OCI-LY7 (cell line): ENCODE measurements around the gene ZP4. TPM values are rescaled to one million over a fixed set of nuclear protein-coding genes. Genes with fewer than 3 reads are reported as not detected.

ENCODE experiments used
- Bru-seq: library from RNA; stranded (reverse); fragments of 400-500 nt; gene quantifications from one replicate; lab custom pipeline; 2021; lab: Mats Ljungman, UMichigan
- BruChase-seq, 2 experiments: library from RNA; stranded (reverse); fragments of 400-500 nt; gene quantifications; one replicate each; lab custom pipeline; 2021; lab: Mats Ljungman, UMichigan
- BruUV-seq: library from RNA; stranded (reverse); fragments of 400-500 nt; replicated peaks from 2 replicates; lab custom pipeline; 2021; lab: Mats Ljungman, UMichigan
- CTCF ChIA-PET: fragments of 300-600 bp; sonication (Branson Sonifier 250); formaldehyde crosslinking; loops from one replicate; lab custom pipeline; 2022; ENCODE audit warnings: antibody characterized with exemption; ENCODE audit not compliant: unreplicated experiment; lab: Charles Lee
- POLR2A ChIA-PET: fragments of 300-600 bp; sonication (Branson Sonifier 250); formaldehyde crosslinking; loops from one replicate; lab custom pipeline; 2022; ENCODE audit warnings: antibody characterized with exemption; lab: Charles Lee
- DNase-seq: peaks from one replicate; pipeline ENCODE4 v3.0.0-alpha.2; 2015; ENCODE audit warnings: low spot score
- H2AFZ ChIP-seq: fragments of 200-600 bp; sonication (generic), shearing (Covaris generic); 2 replicates; pipeline ENCODE4 v1.6.1; 2014; ENCODE audit warnings: mild to moderate bottlenecking, antibody characterized with exemption, low read length, moderate library complexity
- H3K27ac ChIP-seq: fragments of 200-600 bp; sonication (generic); 2 replicates; pipeline ENCODE4 v1.5.1; 2014; ENCODE audit warnings: mixed run types, low read depth, mild to moderate bottlenecking, moderate library complexity, low read length, inconsistent platforms; ENCODE audit not compliant: poor library complexity, severe bottlenecking
- H3K36me3 ChIP-seq: fragments of 200-600 bp; sonication (generic); 2 replicates; pipeline ENCODE4 v1.6.1; 2014; ENCODE audit warnings: mild to moderate bottlenecking, antibody characterized with exemption, low read length, moderate library complexity, mixed read lengths; ENCODE audit not compliant: insufficient read depth
- H3K4me1 ChIP-seq: fragments of 200-600 bp; sonication (generic); 2 replicates; pipeline ENCODE4 v1.5.1; 2014; ENCODE audit warnings: mild to moderate bottlenecking, low read length; ENCODE audit not compliant: insufficient read depth, poor library complexity, severe bottlenecking
- H3K4me2 ChIP-seq: fragments of 200-600 bp; sonication (generic); 2 replicates; pipeline ENCODE4 v1.6.1; 2014; ENCODE audit warnings: mild to moderate bottlenecking, low read length
- H3K4me3 ChIP-seq: fragments of 200-600 bp; sonication (generic); 2 replicates; pipeline ENCODE4 v1.5.1; 2014; ENCODE audit warnings: mild to moderate bottlenecking, low read depth, low read length; ENCODE audit not compliant: poor library complexity, severe bottlenecking
- H3K79me2 ChIP-seq: fragments of 200-600 bp; sonication (generic); 2 replicates; pipeline ENCODE4 v1.6.1; 2016; ENCODE audit warnings: low read depth, mild to moderate bottlenecking, low read length, moderate library complexity, mixed read lengths; ENCODE audit not compliant: insufficient read depth
- H3K9me2 ChIP-seq: fragments of 200-600 bp; sonication (generic); 2 replicates; pipeline ENCODE4 v1.6.1; 2016; ENCODE audit warnings: mild to moderate bottlenecking, low read length, mixed read lengths; ENCODE audit not compliant: insufficient read depth
- H3K9me3 ChIP-seq: fragments of 200-600 bp; sonication (generic); 2 replicates; pipeline ENCODE4 v1.6.1; 2014; ENCODE audit warnings: mild to moderate bottlenecking, mixed run types, low read length, mixed read lengths
- H4K20me1 ChIP-seq: fragments of 200-600 bp; sonication (generic); 2 replicates; pipeline ENCODE4 v1.6.1; 2014; ENCODE audit warnings: mild to moderate bottlenecking, antibody characterized with exemption, low read length, moderate library complexity, mixed read lengths; ENCODE audit not compliant: insufficient read depth
- EZH2phosphoT487 ChIP-seq: fragments of 200-600 bp; sonication (generic); IDR thresholded peaks from 2 replicates; pipeline ENCODE4 v1.6.1; 2018; ENCODE audit warnings: low read depth, borderline replicate concordance, mild to moderate bottlenecking, mixed run types, antibody characterized with exemption, low read length, moderate library complexity, mixed read lengths
- intact Hi-C: fragments of 100-400 bp; cut with micrococcal nuclease; formaldehyde crosslinking; loops from one replicate; pipeline ENCODE4 v1.10.0; 2022; ENCODE audit not compliant: unreplicated experiment
- long read RNA-seq: library from polyadenylated mRNA; stranded (forward); transcript quantifications from one replicate; pipeline ENCODE4 v2.0.0, GENCODE V29; 2022
- total RNA-seq, 2 experiments: library from RNA; depleted of rRNA in 1 of 2; stranded (reverse); fragments of >200 nt in 1 of 2; shearing (Covaris generic) in 1 of 2; gene quantifications; 2 replicates each; pipeline ENCODE4 v1.2.3, GENCODE V29; 2014 to 2022
- TF ChIP-seq, protein P1 (sequence below): fragments of 200-600 bp; sonication (generic); conservative IDR thresholded peaks from 2 replicates; pipeline ENCODE4 v1.5.1; 2014; ENCODE audit warnings: mild to moderate bottlenecking, antibody characterized with exemption, low read length, moderate library complexity, mixed read lengths

ZP4 gene, protein sequence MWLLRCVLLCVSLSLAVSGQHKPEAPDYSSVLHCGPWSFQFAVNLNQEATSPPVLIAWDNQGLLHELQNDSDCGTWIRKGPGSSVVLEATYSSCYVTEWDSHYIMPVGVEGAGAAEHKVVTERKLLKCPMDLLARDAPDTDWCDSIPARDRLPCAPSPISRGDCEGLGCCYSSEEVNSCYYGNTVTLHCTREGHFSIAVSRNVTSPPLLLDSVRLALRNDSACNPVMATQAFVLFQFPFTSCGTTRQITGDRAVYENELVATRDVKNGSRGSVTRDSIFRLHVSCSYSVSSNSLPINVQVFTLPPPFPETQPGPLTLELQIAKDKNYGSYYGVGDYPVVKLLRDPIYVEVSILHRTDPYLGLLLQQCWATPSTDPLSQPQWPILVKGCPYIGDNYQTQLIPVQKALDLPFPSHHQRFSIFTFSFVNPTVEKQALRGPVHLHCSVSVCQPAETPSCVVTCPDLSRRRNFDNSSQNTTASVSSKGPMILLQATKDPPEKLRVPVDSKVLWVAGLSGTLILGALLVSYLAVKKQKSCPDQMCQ
- not detected in 2 replicates for total RNA-seq (2014; rRNA removed; shearing (Covaris generic))
- not detected in 2 replicates for total RNA-seq (2022)
- not detected for Bru-seq, nascent RNA
- BruChase-seq, experiment 1, labeled RNA remaining after a 6-hour chase, result not detected
- not detected for BruChase-seq, experiment 2, labeled RNA remaining after a 2-hour chase
- long read RNA-seq, result 0 reads

DNA sequence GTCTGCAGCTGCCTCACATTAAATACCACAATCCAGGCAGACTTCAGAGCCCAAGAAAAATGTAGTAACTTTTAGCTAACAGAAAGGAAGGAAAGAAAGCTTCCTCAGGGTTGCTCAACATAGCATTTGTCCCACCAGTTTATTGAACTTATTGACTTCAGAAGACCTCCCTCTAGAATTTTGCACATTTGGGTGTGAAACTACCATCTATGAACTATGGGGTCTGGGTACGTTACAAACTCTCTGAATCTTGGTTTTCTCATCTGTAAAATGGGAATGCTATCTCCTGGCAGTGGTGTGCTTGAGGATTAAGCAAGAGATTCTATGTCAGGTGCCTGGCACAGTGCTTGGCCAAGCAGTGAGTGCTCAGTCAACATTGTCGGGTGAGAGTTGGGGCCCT is at the start of gene ZP4:
Gene ZP4 (minus strand): TSS at position 101 of the 400 bp plus-strand sequence. CDS start 287 bp downstream, outside the sequence.
- H3K36me3 ChIP-seq, result no peaks in the 10 kb centered on the region
- CTCF ChIA-PET, result no interaction called here
- BruUV-seq, result no TSS peak
- no peak for TF ChIP-seq EZH2phosphoT487
- TF ChIP-seq, protein P1, sequence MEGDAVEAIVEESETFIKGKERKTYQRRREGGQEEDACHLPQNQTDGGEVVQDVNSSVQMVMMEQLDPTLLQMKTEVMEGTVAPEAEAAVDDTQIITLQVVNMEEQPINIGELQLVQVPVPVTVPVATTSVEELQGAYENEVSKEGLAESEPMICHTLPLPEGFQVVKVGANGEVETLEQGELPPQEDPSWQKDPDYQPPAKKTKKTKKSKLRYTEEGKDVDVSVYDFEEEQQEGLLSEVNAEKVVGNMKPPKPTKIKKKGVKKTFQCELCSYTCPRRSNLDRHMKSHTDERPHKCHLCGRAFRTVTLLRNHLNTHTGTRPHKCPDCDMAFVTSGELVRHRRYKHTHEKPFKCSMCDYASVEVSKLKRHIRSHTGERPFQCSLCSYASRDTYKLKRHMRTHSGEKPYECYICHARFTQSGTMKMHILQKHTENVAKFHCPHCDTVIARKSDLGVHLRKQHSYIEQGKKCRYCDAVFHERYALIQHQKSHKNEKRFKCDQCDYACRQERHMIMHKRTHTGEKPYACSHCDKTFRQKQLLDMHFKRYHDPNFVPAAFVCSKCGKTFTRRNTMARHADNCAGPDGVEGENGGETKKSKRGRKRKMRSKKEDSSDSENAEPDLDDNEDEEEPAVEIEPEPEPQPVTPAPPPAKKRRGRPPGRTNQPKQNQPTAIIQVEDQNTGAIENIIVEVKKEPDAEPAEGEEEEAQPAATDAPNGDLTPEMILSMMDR, result no peak
- no peaks in the 10 kb centered on the region for H3K4me1 ChIP-seq
- intact Hi-C loops, result no loop called here
- no peaks in the 10 kb centered on the region for H3K79me2 ChIP-seq
- no peak for DNase-seq
- POLR2A ChIA-PET, result no interaction called here
- no peak within 1 kb of the TSS for H3K27ac ChIP-seq
- H3K9me2 ChIP-seq, result no peaks in the 10 kb centered on the region
- no peaks in the 10 kb centered on the region for H3K9me3 ChIP-seq
- H3K4me2 ChIP-seq, result no peak within 1 kb of the TSS
- H3K4me3 ChIP-seq, result no peak within 1 kb of the TSS
- H4K20me1 ChIP-seq, result no peaks in the 10 kb centered on the region
- H2AFZ ChIP-seq, result no peak within 1 kb of the TSS

DNA sequence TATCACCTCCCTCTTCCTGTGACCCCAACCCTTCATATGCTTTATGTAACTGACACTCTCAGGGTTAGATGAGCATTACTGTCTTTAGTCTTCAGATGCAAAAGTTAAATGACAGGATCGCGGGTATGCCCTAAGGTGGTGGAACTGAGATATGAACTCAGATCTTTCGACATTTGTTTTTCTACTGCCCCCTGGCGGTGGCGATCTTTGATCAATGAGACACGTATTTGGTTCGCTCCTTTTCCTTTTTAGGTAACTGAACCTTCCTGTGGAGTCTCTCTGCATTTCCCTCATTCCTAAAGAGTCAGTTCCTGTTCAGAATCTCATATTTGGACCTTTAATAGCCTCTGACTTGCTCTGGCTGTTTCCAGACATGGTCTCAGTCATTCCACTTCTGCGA is 47.8 kb upstream of the ZP4 start:
- no peak for DNase-seq
- Histone ChIP-seq H3K9me2 (no peaks in the 10 kb centered on the region), H3K4me1 (no peaks in the 10 kb centered on the region), H4K20me1 (no peaks in the 10 kb centered on the region), H3K4me3 (no peak overlapping the region), H2AFZ (no peak overlapping the region), H3K9me3 (no peaks in the 10 kb centered on the region), H3K79me2 (no peaks in the 10 kb centered on the region), H3K4me2 (no peak overlapping the region), H3K27ac (no peak overlapping the region), H3K36me3 (no peaks in the 10 kb centered on the region)
- CTCF ChIA-PET, result no interaction called here
- no TSS peak for BruUV-seq
- POLR2A ChIA-PET, result no interaction called here
- intact Hi-C loops, result no loop called here
- TF ChIP-seq, protein P1, result no peak
- TF ChIP-seq EZH2phosphoT487, result no peak

DNA sequence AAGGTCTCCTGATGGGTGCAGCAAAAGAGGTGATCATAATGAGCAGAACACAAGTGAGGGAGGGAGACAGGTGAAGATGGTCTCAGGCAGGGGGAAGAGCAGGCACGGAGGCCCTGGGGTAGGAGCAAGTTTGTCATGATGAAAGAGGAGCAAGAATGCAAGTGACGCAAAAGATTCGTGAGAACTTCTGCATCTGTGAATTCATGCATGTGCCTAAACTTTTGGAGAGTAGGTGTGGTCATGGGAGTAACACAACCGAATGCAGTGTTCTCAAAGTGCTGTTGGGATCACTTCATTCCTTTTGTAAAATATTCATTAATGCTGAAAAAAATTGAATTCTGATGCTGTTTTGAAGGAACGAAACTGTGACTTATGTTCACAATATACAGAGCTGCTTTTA is 47.3 kb upstream of the ZP4 start:
- Histone ChIP-seq H3K36me3 (no peaks in the 10 kb centered on the region), H3K4me1 (no peaks in the 10 kb centered on the region), H3K79me2 (no peaks in the 10 kb centered on the region), H3K4me2 (no peak overlapping the region), H3K9me2 (no peaks in the 10 kb centered on the region), H2AFZ (no peak overlapping the region), H3K27ac (no peak overlapping the region), H3K9me3 (no peaks in the 10 kb centered on the region), H3K4me3 (no peak overlapping the region), H4K20me1 (no peaks in the 10 kb centered on the region)
- no peak for DNase-seq
- no peak for TF ChIP-seq EZH2phosphoT487
- TF ChIP-seq, protein P1, result no peak
- intact Hi-C loops, result no loop called here
- BruUV-seq, result no TSS peak
- POLR2A ChIA-PET, result no interaction called here
- CTCF ChIA-PET, result no interaction called here
